ENCODE results near the gene DNAJA2.

The DNAJA2 gene

GRCh38 chr16:46920402-46921068, 52.9 kb downstream of the DNAJA2 start:
- no peak for DNase-seq (ENCODE audit: low read depth)
- no peak overlapping the region for H3K4me3 ChIP-seq (ENCODE audit: low read length)
- no peak for TF ChIP-seq CTCF (conservative IDR thresholded peaks at IDR 0.05; ENCODE audit: low read length)

- no peak overlapping the region for H3K4me3 ChIP-seq (ENCODE audit: low read length)
- no peak for DNase-seq (ENCODE audit: low read depth)
These were observed 54.3 kb downstream of the DNAJA2 start for GRCh38 chr16:46918905-46919792.

GRCh38 chr16:46918400-46918799, 55.1 kb downstream of the DNAJA2 start:
- no peak for TF ChIP-seq CTCF (conservative IDR thresholded peaks at IDR 0.05; ENCODE audit: low read length)
- DNase-seq (ENCODE audit: low read depth), result no peak
- H3K4me3 ChIP-seq (ENCODE audit: low read length), result no peak overlapping the region

More at GRCh38 chr16:46918905-46919792, 54.3 kb downstream of the DNAJA2 start:
- TF ChIP-seq CTCF (conservative IDR thresholded peaks at IDR 0.05; ENCODE audit: low read length), result no peak

- no peak for DNase-seq (ENCODE audit: low read depth)
- no peak for TF ChIP-seq CTCF (conservative IDR thresholded peaks at IDR 0.05; ENCODE audit: low read length)
- H3K4me3 ChIP-seq (ENCODE audit: low read length), result no peak overlapping the region
These were observed 56.5 kb downstream of the DNAJA2 start for GRCh38 chr16:46916980-46917379.

GRCh38 chr16:46915483-46916025, 57.9 kb downstream of the DNAJA2 start:
- TF ChIP-seq CTCF (conservative IDR thresholded peaks at IDR 0.05; ENCODE audit: low read length), result no peak
- no peak overlapping the region for H3K4me3 ChIP-seq (ENCODE audit: low read length)
- no peak for DNase-seq (ENCODE audit: low read depth)

- H3K4me3 ChIP-seq (ENCODE audit: low read length), result no peak overlapping the region
- no peak for TF ChIP-seq CTCF (conservative IDR thresholded peaks at IDR 0.05; ENCODE audit: low read length)
- DNase-seq (ENCODE audit: low read depth), result no peak
These were observed 58.8 kb downstream of the DNAJA2 start for GRCh38 chr16:46914556-46915201.
